C4-2B (cell line): ENCODE measurements around the gene TMEM266.

Experiments
- CTCF ChIP-seq: fragments of 450-650 bp; conservative IDR thresholded peaks from 2 replicates; pipeline ENCODE4 v1.5.1; 2017; ENCODE audit warnings: mild to moderate bottlenecking
- ZFX ChIP-seq: fragments of 450-650 bp; IDR thresholded peaks from 2 replicates; pipeline ENCODE4 v1.6.1; 2017

GRCh38 chr15:76108021-76108723 lies 48.4 kb downstream of the TMEM266 start:
- TF ChIP-seq CTCF (no peak), ZFX (no peak)
